ENCODE results near the gene VAV2.

The VAV2 gene

GRCh38 chr9:133910855-133911514 is 81.1 kb downstream of the VAV2 start:
- DNase-seq (ENCODE audit: low read depth) = peak; percentile 24
- H3K4me3 ChIP-seq (ENCODE audit: low read depth, low read length) = no peak overlapping the region
- TF ChIP-seq CTCF (IDR thresholded peaks at IDR 0.05; ENCODE audit: insufficient read depth, low read depth, low read length, missing control alignments) = no peak

GRCh38 chr9:133906932-133907910 is 84.9 kb downstream of the VAV2 start:
- no peak overlapping the region for H3K4me3 ChIP-seq (ENCODE audit: low read depth, low read length)
- TF ChIP-seq CTCF (IDR thresholded peaks at IDR 0.05; ENCODE audit: insufficient read depth, low read depth, low read length, missing control alignments) = no peak
- DNase-seq (ENCODE audit: low read depth) = no peak

- DNase-seq (ENCODE audit: low read depth) = no peak
- TF ChIP-seq CTCF (IDR thresholded peaks at IDR 0.05; ENCODE audit: insufficient read depth, low read depth, low read length, missing control alignments) = no peak
- H3K4me3 ChIP-seq (ENCODE audit: low read depth, low read length) = no peak overlapping the region
Measured at GRCh38 chr9:133906218-133906617, 85.9 kb downstream of the VAV2 start.

DNA sequence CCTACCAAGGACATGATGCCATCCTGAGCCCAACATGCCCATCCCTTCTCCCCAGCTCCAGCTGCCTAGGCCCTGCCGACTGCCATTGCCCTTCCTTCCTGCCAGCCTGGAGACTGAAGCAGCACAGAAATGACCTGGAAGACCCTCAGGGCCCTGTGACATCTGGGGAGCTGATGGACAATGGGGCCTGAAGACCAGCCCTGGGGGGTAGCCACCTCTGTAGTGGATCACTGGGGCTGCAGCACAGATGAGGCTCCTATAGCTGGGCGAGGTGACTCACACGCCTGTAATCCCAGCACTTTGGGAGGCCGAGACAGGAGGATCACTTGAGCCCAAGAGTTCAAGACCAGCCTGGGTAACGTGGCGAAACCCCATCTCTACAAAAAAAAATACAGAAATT is 86.6 kb downstream of the VAV2 start:
- no peak overlapping the region for H3K4me3 ChIP-seq (ENCODE audit: low read depth, low read length)
- no peak for TF ChIP-seq CTCF (IDR thresholded peaks at IDR 0.05; ENCODE audit: insufficient read depth, low read depth, low read length, missing control alignments)
- DNase-seq (ENCODE audit: low read depth) = no peak

GRCh38 chr9:133904346-133905090 is 87.6 kb downstream of the VAV2 start:
- no peak for TF ChIP-seq CTCF (IDR thresholded peaks at IDR 0.05; ENCODE audit: insufficient read depth, low read depth, low read length, missing control alignments)

GRCh38 chr9:133901184-133901835 is 90.8 kb downstream of the VAV2 start:
- no peak for TF ChIP-seq CTCF (IDR thresholded peaks at IDR 0.05; ENCODE audit: insufficient read depth, low read depth, low read length, missing control alignments)
- peak; percentile 38 for DNase-seq (ENCODE audit: low read depth)
- peak overlapping the region; percentile 10; the same call in 1 of the 2 replicates for H3K4me3 ChIP-seq (ENCODE audit: low read depth, low read length)

More at GRCh38 chr9:133904346-133905090, 87.6 kb downstream of the VAV2 start:
- DNase-seq (ENCODE audit: low read depth) = no peak
- H3K4me3 ChIP-seq (ENCODE audit: low read depth, low read length) = no peak overlapping the region
